Amniotic stem cell (primary cell): Measurements from ENCODE around the gene STXBP6.

Experiments used
- DNase-seq: peaks from one replicate; lab custom pipeline; 2025; lab: John Stamatoyannopoulos, UW

The STXBP6 gene

DNA sequence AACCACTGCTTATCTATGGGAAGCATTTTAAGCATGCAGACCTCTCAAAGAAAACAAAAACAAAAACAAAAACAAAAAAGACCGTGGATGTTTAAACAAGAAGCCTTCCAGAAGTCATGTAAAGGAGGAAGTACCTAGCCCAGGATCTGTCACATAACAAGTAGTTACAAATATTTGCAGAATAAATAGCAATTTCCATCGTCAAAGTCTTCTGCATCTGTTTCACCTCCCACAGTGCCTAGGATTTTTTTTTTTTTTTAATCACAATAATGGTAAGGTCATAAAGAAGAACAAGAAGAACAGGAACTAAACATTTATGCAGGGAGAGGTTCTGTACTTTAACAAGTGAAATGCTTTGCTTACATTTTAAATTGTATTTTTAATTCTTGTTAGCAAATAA, 2.4 kb upstream of the STXBP6 start:
- DNase-seq, result no peak

DNA sequence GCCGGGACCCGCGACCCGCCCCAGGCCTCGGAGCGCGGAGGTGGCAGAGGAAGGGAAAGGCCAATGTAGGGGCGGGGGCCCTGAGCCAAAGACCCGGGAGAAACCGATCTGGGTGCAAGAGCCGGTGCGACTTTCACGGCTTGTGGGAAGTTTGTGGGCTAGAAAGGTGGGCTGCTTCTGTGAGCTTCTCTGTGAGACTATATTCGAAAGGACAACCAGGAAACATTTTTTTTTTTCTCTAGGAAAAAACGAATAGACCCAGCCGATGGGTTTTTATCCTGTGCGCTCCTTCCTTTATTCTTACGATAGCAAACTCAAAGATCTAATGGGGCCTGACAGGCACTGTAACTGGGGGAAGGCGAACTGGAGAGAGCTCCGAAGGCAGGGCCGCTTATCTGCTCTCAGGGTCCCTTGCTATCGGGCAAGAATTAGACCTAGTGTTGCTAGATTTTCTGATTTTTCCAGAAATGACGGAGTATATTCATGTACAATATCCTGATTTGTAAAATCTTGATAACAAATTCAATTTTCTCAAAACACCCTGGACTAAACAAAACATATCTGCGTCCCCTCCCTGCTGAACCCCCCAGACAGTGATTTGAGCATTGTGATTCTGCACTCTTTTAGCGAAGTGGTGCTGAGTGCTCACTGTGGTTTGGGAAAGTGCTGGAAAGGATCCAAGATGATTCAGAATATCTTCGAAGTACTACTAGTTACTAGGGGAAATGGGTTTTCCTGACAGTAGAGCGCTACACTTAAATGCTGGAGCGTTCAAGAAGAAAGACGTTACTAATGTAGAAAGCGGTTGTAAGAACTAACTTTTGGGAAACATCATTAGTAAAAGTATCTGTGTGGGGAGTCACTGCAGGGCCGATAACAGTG, 563 bp upstream of the STXBP6 start:
- peak; percentile 33 for DNase-seq

DNA sequence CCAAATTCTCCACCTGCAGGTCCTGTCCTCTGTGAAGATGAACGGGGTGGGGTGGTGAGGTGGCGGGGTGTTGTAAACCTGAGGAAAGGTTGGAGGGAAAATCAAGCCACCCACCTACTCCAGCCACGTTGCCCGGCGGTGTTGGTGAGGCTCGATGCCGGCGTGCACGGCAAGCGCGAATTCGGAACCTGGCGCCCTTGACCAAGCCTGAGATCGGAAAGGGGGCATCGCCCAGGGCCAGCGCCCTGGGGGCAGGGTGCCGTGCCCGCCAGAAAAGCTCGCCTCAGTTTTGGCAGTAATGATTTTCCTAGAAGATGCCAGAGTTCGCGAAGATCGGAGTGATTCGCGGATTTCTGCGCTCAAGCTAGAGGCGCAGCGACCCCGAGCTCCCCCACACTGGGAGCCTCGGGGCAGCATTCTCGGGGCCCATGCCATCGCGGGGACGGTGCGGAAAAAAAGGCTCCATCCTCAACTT, 817 bp downstream of the STXBP6 start:
- no peak for DNase-seq

DNA sequence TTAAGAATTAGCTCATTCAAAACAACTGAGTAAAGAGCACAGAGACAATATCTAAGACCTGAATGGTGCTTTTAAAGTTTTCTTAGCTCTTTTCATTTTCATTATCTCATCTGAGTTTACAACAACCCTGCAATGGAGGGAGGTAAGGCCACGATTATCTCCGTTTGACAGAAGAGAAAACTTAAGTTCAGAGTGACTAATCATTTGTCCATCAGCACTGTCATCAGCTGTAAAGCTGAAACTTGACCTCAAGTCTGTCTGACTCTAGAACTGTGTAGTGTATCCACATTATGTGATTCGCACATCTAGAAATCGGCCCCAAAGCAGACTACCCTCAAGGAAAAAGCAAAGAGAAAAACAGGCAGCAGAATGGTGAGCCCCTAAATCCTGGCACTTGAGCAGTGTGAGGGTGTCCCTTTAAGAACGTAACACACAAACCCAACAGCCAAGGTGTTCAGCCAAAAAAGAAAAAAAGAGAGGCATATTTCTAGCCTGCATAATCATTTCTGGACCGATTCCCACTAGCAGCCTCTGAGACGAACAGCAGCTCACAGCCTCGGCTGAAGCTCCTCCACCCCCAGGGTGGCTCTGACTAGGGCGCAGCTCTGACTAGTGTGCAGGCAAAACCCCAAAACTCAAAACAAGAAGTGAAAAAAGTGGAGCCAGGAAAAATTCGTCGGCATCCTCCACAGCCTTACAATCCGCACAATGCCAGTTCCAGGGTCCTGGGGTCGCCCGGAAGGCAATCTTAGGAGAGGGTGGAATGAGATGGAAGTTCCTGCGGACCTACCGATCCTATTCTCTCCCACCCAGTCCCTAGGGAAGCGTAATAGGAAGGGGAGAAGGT, 1.6 kb downstream of the STXBP6 start:
- DNase-seq, result no peak

DNA sequence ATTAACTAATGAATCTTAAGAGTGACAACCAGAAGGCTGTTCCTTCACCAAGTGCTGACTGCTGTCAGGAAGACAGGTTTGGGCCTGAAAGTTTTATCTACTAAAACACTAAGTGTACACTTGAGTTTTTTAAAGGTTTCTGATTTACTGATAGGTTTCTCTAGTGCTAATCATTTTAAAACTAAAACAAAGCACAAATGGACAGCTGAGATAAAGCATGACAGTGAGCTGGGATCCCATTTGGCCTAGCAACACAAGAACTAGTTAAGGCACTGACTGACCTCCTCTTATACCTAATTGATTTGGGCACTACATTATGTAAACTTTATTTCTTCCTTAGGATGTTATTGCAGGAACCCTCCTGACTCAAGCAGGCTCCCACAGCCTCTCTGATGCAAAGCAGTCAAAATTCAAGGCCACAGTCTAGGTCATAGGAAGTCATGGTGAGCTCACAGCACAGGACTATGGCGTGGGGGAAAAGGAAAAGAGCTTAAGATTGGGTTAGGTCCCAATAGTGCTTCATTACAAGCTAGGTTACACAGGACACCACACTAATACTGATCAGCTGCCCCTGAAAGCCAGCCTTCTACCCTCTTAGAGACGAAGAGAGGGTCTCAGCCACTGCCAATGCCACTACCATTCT, 3.5 kb downstream of the STXBP6 start:
- DNase-seq, result no peak

DNA sequence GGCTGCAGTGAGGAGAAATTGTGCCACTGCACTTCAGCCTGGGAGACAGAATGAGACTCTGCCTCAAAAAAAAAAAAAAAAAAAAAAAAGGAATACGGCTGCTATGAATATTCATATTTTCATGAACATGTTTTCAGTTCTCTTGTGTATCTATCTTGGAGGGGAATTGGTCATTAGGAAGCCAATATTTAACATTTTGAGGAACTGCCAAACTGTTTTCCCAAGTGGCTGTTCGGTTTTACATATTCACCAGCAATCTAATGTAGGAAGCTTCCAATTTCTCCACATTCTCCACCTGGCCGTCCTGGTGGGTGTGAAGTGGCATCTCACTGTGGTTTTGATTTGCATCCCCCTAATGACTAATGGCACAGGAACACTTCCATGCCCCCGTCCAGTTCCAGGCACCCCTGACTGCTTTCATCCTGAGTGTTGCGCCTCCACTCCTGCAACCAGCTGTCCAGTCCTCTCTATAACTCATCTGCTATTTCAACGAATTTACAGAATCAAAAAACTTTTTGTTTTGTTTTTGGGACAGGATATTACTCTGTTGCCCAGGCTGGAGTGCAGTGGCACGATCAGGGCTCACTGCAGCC, 5.7 kb downstream of the STXBP6 start:
- no peak for DNase-seq

DNA sequence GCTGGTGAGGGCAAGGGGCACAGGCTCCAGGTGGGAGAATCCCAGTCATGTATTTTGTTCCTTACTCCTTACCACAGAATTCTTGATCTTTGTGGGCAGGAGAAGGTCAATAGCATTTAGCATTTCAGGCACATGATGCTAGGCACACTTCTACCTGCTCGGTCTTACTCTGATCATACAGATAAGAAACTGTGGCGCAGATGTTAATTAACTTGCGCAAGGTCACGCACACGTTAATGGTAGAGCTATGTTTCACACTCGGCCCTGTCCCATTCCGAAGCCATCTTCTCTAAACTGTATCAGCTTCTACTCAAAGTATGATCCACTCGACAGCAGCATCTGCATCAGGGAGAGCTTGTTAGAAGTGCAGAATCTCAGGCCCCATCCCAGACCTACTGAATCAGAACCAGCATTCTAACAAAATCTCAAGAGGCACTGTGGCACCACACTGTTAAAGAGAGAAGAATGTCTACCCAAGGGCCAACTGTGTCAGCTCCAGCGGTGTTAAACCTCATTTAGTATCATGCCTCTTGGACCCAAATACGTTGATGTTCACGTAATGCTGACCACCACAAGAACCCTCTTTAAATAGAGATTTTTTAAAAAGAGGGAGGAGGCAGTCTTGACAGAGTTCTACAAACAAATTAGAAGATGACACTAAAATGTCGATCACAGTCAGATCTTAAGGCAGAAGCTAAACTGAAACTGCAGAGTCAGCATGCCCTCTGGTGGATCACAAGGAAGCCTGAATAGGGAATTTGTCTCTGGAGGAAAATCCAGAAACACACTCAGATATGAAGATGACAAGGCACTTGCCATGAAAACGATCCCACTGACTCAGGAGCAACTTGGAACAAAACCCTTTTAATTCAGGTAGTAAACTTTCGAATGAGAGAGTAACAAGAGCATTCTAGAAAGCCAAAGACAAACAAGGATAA, 7.3 kb downstream of the STXBP6 start:
- DNase-seq, result no peak

DNA sequence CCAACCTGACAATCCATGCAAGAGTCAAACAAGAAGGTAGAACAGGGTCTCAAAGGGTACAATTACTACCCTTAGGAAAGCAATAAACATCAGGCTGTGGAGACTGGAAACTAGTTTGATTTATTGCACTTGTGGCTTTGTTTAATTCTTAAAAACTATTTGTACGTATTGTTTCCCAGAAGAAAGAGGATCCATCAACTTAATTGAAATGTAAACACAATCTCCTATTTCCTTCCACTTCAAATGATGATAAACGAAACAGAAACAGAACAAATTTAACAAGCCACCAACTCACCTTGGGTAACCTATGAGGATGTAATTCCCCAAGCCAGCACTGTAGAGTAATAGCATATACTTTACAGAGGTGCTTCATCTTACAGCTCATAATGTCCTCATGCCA, 8.0 kb downstream of the STXBP6 start:
- no peak for DNase-seq

DNA sequence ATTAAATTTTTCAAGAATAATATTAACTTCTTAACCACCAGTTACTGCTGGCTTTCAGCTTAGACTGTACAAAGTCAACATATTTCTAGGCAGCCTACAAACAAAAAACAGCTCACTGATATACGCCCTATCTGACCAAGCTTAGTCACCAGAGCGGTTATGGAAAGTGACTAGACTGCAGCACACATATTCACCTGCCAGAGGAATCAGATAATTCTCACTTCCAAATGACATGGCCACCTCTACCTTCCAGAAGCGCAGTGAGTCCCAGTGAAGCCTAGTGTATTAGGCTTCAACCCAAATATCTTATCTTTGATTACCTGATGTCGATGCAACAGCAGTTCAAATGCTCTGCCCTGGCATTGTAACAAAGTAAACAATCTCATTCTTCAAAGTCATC, 8.5 kb downstream of the STXBP6 start:
- no peak for DNase-seq

DNA sequence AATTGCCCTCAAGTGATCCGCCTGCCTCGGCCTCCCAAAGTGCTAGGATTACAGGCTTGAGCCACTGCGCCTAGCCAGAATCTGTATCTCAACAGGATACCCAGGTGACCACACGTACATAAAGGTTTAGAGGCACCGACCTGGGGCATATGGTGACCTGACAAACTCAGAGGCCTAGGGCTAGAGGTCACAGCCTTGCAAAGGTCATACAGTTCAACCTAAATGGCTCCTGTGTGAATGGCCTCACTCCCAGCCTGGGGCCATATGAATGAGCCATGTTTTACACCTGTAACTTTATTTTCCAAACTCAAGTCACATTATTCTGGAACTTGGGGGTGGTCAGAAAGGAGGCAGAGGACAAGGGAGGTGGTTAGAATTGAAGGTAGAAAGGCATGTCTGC, 10.0 kb downstream of the STXBP6 start:
- DNase-seq, result no peak

DNA sequence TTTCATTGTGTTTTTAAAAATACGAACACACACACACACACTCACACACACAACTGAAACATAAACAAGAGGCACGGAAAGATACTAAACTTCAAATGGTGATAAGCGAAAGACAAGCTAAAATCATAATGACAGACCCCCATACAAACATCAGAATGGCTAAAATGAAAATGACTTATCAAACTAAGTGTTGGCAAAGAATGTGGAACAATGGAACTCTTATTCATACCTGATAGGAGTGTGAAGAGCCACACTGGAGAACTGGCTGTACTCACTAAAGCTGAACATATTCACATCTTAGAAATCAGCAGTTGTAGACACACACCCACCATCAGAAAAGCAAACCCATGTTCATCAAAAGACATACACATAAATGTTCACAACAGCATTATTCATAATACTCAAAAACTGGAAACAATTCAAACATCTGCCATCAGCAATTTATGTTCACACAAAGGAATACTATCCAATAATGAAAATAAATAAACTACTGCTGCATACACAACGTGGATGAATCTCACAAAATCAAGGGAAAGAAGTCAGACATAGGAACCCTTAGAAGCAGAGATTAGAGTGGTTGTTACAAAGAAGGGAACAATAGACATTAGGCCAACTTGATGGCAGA, 11.8 kb downstream of the STXBP6 start:
- DNase-seq, result no peak

DNA sequence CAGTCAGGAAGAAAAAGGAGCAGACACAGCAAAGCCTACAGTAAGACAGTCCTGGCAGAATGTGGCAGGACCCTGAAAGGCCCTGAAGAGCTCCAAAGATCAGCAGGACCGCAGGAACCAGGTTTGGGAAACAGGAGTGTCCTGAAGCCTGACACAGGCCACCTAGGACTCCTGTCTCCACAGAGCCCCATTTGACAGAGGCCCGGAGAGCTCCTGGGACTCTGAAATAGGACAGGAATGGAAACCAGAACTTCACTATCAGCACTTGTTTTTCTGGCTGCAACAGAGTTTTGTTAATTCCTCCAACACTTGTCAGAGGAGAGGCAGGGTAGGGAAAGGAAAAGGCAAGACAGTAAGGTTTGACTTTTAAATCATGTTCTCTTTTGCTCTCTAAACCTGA, 12.9 kb downstream of the STXBP6 start:
- DNase-seq, result no peak

DNA sequence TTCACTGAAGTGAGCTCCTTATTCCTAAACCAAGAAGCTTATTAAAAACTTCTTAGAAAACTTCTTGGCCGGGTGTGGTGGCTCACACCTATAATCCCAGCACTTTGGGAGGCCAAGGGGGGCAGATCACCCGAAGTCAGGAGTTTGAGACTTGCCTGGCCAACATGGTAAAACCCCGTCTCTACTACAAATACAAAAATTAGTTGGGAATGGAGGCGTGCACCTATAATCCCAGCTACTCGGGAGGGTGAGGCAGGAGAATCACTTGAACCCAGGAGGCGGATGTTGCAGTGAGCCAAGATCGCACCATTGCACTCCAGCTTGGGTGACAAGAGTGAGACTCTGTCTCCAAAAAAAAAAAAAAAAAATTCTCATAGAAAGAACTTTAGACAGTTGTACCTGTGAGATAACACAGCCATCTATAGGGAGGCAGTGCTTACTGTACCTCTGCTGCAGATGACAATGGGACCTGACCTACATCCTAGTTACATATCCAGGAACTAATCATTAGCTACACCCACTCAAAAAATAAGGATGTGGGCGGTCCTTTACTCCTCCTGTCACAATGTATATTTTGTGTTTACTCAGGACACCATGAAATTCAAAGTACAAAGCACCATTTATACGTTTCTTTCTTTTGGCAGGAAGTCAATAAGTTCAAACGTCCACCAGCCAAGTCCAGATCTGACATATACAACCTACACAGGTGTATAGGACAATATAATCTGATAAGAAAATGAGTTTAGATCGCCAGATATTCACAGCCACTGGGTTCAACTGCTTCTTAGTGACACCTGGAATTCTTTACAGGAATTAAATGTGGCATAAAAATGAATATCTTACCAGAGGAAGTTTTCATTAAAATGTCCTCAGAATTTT, 14.9 kb downstream of the STXBP6 start:
- DNase-seq, result no peak

DNA sequence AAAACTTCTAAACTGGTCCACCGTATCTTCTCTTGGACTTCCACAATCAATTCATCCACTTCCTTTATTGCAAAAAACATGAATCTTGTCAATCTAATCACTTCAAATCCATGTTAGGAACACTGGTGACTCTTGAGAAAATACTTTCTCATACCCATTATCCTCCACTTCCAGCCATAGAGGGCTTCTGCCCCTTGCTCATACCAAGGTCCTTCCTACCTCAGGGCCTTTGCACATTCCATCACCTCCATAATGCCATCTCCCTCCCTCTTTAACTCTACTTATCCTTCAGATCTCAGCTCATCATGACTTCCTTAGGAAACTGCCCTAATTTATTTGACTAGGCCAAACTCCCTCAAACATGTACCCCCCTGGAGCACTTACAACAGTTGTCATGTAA, 16.6 kb downstream of the STXBP6 start:
- no peak for DNase-seq

DNA sequence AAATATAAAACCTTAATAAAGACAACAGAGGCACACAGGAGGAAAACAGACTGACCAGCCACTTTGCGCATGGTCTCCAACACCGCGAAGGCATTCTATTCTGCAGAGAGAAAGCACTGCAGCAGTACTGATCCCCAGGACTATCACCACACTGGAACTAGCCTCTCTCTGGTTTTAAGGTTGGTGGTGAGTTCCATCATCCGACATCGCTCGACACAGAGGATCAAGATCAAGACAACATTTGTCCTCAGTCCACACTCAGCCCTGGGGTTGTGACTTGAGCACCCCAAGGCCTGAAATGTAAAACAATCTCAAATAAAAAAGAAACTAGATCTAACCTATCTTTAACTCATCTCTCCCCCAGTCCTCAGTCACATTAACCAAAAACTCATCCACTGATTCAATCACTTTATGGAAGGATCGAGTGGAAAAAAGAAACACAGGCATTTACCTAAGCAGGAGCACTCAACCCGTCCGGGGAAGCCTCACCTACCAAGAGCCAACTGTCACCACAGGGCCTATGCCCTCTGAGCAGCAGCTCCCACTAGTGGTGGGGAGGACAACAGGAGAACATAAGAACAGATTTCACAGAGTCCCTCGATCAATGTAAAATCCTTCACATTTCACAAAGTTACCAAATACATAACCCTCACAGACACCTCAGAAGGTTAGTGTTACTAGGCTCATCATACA, 17.7 kb downstream of the STXBP6 start:
- no peak for DNase-seq

DNA sequence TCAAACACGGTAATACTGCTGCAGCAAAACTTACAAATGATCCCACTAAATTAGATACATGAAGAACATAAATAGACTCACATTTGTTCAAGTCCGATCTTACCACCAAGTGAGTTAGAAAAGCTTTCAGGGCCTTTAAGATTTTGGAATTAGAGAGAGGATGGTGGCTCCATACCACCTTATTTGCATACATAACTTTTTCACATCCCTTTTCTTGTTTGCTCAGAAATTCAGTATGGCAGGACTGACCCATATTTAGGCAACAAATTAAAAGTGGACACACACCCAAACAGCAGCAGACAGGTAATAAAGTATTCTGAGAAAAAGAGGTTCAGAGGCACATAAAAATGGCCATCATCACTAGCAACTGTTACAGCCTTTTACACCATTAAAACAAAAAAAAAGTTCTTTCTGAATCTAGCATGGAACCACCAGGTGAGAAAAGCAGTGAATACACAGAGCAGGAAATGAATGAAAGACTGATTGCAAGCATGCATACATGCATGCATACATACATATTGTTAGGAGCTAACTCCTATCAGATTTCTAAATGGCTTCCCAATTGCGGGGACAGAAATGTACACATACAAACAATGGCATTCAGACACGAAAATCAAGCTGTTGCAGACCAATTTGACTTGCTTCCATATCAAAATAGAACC, 23.3 kb downstream of the STXBP6 start:
- DNase-seq, result no peak

DNA sequence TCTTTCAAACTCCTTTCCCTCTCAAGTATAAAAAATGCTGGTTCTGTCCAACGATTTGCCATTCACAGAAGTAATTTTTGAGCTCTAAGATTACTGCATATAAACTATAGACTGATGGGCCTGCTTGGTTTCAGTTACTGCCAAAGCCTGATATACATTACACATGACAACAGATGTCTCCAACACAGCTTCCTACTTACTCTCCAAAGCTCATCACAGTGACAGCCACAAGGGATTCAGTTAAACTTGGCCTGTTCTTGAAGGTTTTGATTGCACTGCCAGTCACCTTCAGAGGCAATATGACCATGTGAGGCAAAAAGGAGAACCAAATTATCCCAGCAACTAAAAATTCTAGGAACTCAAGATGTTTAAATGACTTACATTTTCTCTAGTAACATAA, 30.1 kb downstream of the STXBP6 start:
- DNase-seq, result no peak

DNA sequence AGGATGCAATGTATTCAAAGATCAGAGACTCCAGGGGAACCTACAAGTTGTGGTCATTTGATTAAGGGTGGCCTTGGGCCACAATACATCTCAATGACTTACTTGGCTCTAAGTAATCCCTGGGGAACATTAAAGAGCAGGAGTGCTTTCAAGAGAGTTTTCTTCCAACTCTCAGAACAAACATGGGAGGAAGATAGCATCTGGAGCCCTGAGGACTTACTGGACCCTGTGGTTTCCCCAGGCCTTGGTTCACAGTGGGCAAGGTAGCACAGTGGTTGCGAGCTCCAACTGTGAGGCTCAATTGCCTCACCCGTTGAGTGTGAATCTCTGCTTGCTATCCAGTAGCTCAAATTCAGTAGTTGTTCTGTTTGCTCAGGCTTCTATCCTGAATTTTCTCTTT, 32.4 kb downstream of the STXBP6 start:
- DNase-seq, result no peak
